Astrocyte (in vitro differentiated cells and primary cell): ENCODE data around the gene CNTNAP2. TPM values are rescaled to one million over a fixed set of nuclear protein-coding genes. Genes with fewer than 3 reads are reported as not detected.
A peak's percentile ranks its signal among the peaks of the same experiment; 100 is the strongest.

Experiments
- DNase-seq: peaks from one replicate; pipeline ENCODE4 v3.0.0-alpha.2; 2010; ENCODE audit warnings: low read depth
- FAIRE-seq: peaks from 2 replicates; lab custom pipeline; 2011; peaks lifted over from hg19 to GRCh38; lab: Jason Lieb, UNC
- H2AFZ ChIP-seq: 2 replicates; pipeline ENCODE4 v1.6.0; 2012; ENCODE audit warnings: low read depth, low read length, inconsistent platforms
- H3K27ac ChIP-seq: 2 replicates; pipeline ENCODE4 v1.5.1; 2011; ENCODE audit warnings: low read depth, low read length, inconsistent platforms
- H3K27me3 ChIP-seq: 2 replicates; pipeline ENCODE4 v1.6.0; 2011; ENCODE audit warnings: low read length, inconsistent platforms; ENCODE audit not compliant: insufficient read depth
- H3K36me3 ChIP-seq: 2 replicates; pipeline ENCODE4 v1.5.1; 2011; ENCODE audit warnings: low read length, inconsistent platforms; ENCODE audit not compliant: insufficient read depth
- H3K4me1 ChIP-seq: 2 replicates; pipeline ENCODE4 v1.5.1; 2011; ENCODE audit warnings: low read length, inconsistent platforms; ENCODE audit not compliant: insufficient read depth
- H3K4me2 ChIP-seq: 2 replicates; pipeline ENCODE4 v1.6.0; 2012; ENCODE audit warnings: low read length, inconsistent platforms
- H3K4me3 ChIP-seq: 2 replicates; pipeline ENCODE4 v1.5.1; 2011; ENCODE audit warnings: low read depth, mild to moderate bottlenecking, low read length, inconsistent platforms; ENCODE audit not compliant: insufficient read depth
- H3K79me2 ChIP-seq: 2 replicates; pipeline ENCODE4 v1.6.0; 2012; ENCODE audit warnings: mild to moderate bottlenecking, low read length, inconsistent platforms; ENCODE audit not compliant: insufficient read depth
- H3K9ac ChIP-seq: 2 replicates; pipeline ENCODE4 v1.6.0; 2012; ENCODE audit warnings: mild to moderate bottlenecking, low read length, inconsistent platforms
- H3K9me3 ChIP-seq: 2 replicates; pipeline ENCODE4 v1.5.1; 2012; ENCODE audit warnings: low read depth, mild to moderate bottlenecking, low read length, inconsistent platforms; ENCODE audit not compliant: insufficient read depth
- H4K20me1 ChIP-seq: 2 replicates; pipeline ENCODE4 v1.6.0; 2012; ENCODE audit warnings: low read length, inconsistent platforms; ENCODE audit not compliant: insufficient read depth
- H3K27ac Mint-ChIP-seq: one replicate; pipeline ENCODE4 v1.8.0; 2021; ENCODE audit warnings: mild to moderate bottlenecking, mixed read lengths; ENCODE audit not compliant: unreplicated experiment
- H3K27me3 Mint-ChIP-seq: one replicate; pipeline ENCODE4 v1.8.0; 2021; ENCODE audit warnings: low read depth, mixed read lengths; ENCODE audit not compliant: unreplicated experiment
- H3K36me3 Mint-ChIP-seq: one replicate; pipeline ENCODE4 v1.8.0; 2021; ENCODE audit warnings: low read depth, mixed read lengths; ENCODE audit not compliant: unreplicated experiment
- H3K4me1 Mint-ChIP-seq: one replicate; pipeline ENCODE4 v1.8.0; 2021; ENCODE audit warnings: low read depth, mixed read lengths; ENCODE audit not compliant: unreplicated experiment
- H3K4me3 Mint-ChIP-seq: one replicate; pipeline ENCODE4 v1.8.0; 2021; ENCODE audit warnings: mild to moderate bottlenecking, moderate library complexity, mixed read lengths; ENCODE audit not compliant: unreplicated experiment
- H3K9me3 Mint-ChIP-seq: one replicate; pipeline ENCODE4 v1.8.0; 2021; ENCODE audit warnings: mild to moderate bottlenecking, mixed read lengths; ENCODE audit not compliant: unreplicated experiment
- CTCF ChIP-seq: IDR thresholded peaks from 2 replicates; pipeline ENCODE4 v1.5.1; 2011; ENCODE audit warnings: low read depth, mild to moderate bottlenecking, inconsistent platforms, low read length, moderate library complexity; ENCODE audit not compliant: insufficient read depth
- EZH2 ChIP-seq: IDR thresholded peaks from 2 replicates; pipeline ENCODE4 v1.6.1; 2012; ENCODE audit warnings: mild to moderate bottlenecking, low read length, inconsistent platforms; ENCODE audit not compliant: insufficient read depth
- total RNA-seq: library from RNA; stranded (reverse); gene quantifications from 2 replicates; pipeline ENCODE4 v1.2.1, GENCODE V29; 2021

Gene CNTNAP2
- total RNA-seq, 1 donor from 2014 or later = 20.0 TPM

GRCh38 chr7:148151778-148152177 lies 2035.2 kb downstream of the CNTNAP2 start:
- no peaks in the 10 kb centered on the region for H3K9me3 Mint-ChIP-seq

GRCh38 chr7:148153616-148154284 lies 2037.1 kb downstream of the CNTNAP2 start:
- DNase-seq (no peak), FAIRE-seq (no peak)
- Mint-ChIP-seq H3K4me3 (no peak overlapping the region), H3K4me1 (peaks cover 27% of the 10 kb centered on the region), H3K36me3 (peaks cover 2% of the 10 kb centered on the region), H3K27ac (peak overlapping the region; percentile 51), H3K9me3 (no peaks in the 10 kb centered on the region), H3K27me3 (no peaks in the 10 kb centered on the region)
- TF ChIP-seq CTCF = no peak
- no peak for TF ChIP-seq EZH2
- H3K4me2 ChIP-seq = no peak overlapping the region
- H3K9ac ChIP-seq = no peak overlapping the region
- no peak overlapping the region for H2AFZ ChIP-seq
- no peaks in the 10 kb centered on the region for H3K36me3 ChIP-seq
- H3K27me3 ChIP-seq = no peaks in the 10 kb centered on the region
- no peaks in the 10 kb centered on the region for H4K20me1 ChIP-seq
- H3K4me1 ChIP-seq = peaks cover 4% of the 10 kb centered on the region
- H3K79me2 ChIP-seq = no peaks in the 10 kb centered on the region
- no peak overlapping the region for H3K27ac ChIP-seq
- no peaks in the 10 kb centered on the region for H3K9me3 ChIP-seq
- H3K4me3 ChIP-seq = no peak overlapping the region

More at GRCh38 chr7:148151778-148152177, 2035.2 kb downstream of the CNTNAP2 start:
- Mint-ChIP-seq H3K27ac (no peak overlapping the region), H3K4me3 (no peak overlapping the region), H3K27me3 (no peaks in the 10 kb centered on the region), H3K36me3 (peaks cover 2% of the 10 kb centered on the region), H3K4me1 (peaks cover 25% of the 10 kb centered on the region)
- DNase-seq (no peak), FAIRE-seq (no peak)
- Histone ChIP-seq H3K27me3 (no peaks in the 10 kb centered on the region), H4K20me1 (no peaks in the 10 kb centered on the region), H3K4me2 (no peak overlapping the region), H3K9ac (no peak overlapping the region), H2AFZ (no peak overlapping the region), H3K79me2 (no peaks in the 10 kb centered on the region), H3K36me3 (no peaks in the 10 kb centered on the region), H3K9me3 (no peaks in the 10 kb centered on the region), H3K27ac (no peak overlapping the region), H3K4me3 (no peak overlapping the region), H3K4me1 (peaks cover 4% of the 10 kb centered on the region)
- TF ChIP-seq EZH2 (no peak), CTCF (no peak)

- H3K4me3 Mint-ChIP-seq = no peak overlapping the region
- Histone ChIP-seq H4K20me1 (no peaks in the 10 kb centered on the region), H3K9ac (no peak overlapping the region)
Measured at GRCh38 chr7:148155000-148155399, 2038.4 kb downstream of the CNTNAP2 start.

More at GRCh38 chr7:148155000-148155399, 2038.4 kb downstream of the CNTNAP2 start:
- Histone ChIP-seq H3K4me3 (no peak overlapping the region), H3K36me3 (no peaks in the 10 kb centered on the region), H3K79me2 (no peaks in the 10 kb centered on the region), H3K27me3 (no peaks in the 10 kb centered on the region), H2AFZ (no peak overlapping the region), H3K27ac (no peak overlapping the region), H3K4me1 (peaks cover 4% of the 10 kb centered on the region), H3K9me3 (no peaks in the 10 kb centered on the region), H3K4me2 (no peak overlapping the region)
- H3K27me3 Mint-ChIP-seq = no peaks in the 10 kb centered on the region
- DNase-seq (no peak), FAIRE-seq (no peak)
- H3K9me3 Mint-ChIP-seq = no peaks in the 10 kb centered on the region
- H3K36me3 Mint-ChIP-seq = peaks cover 2% of the 10 kb centered on the region
- H3K27ac Mint-ChIP-seq = peak overlapping the region; percentile 50
- H3K4me1 Mint-ChIP-seq = peaks cover 27% of the 10 kb centered on the region
- no peak for TF ChIP-seq CTCF
